Right lobe of liver (tissue), 6 donors: Measurements from ENCODE around the gene TEDC1. TPM values are rescaled to one million over a fixed set of nuclear protein-coding genes. Genes with fewer than 3 reads are reported as not detected.

Experiments used
- ATAC-seq, 4 donors: fragments of 200-7000 bp; cut with Tn5 transposase; one replicate each; pipeline ENCODE4 v1.9.1; 2020; ENCODE audit warnings: mild to moderate bottlenecking in 4 of 4, moderate library complexity in 4 of 4
- DNase-seq, 3 donors: peaks; one replicate each; pipeline ENCODE4 v3.0.0-alpha.2; 2020
- H3K27ac ChIP-seq, 3 donors: fragments of 200-600 bp; one replicate each; pipeline ENCODE4 v1.8.0; 2022
- H3K27me3 ChIP-seq, 2 donors: fragments of 200-600 bp; one replicate each; pipeline ENCODE4 v1.8.0; 2022
- H3K36me3 ChIP-seq, 4 donors: fragments of 200-600 bp; sonication (generic) in 1 of 4; one replicate each; pipeline versions ENCODE4 v1.5.1 to v1.8.0; 2017 to 2022; ENCODE audit warnings: control low read depth in 1 of 4
- H3K4me1 ChIP-seq, 4 donors: fragments of 200-600 bp; sonication (generic) in 1 of 4; one replicate each; pipeline versions ENCODE4 v1.5.1 to v1.8.0; 2017 to 2022; ENCODE audit warnings: control low read depth in 1 of 4
- H3K4me3 ChIP-seq, 3 donors: fragments of 200-600 bp; one replicate each; pipeline ENCODE4 v1.8.0; 2022
- H3K9me3 ChIP-seq, 4 donors: fragments of 200-600 bp; sonication (generic) in 1 of 4; one replicate each; pipeline versions ENCODE4 v1.5.1 to v1.8.0; 2017 to 2022; ENCODE audit warnings: control low read depth in 1 of 4
- CTCF ChIP-seq, 4 donors: fragments of 200-600 bp in 3 of 4; fragments of 450-650 bp in 1 of 4; IDR thresholded peaks; one replicate each; pipeline versions ENCODE4 v1.5.1 to v1.8.0; 2016 to 2022; ENCODE audit warnings: antibody characterized with exemption in 4 of 4, mild to moderate bottlenecking in 2 of 4
- POLR2A ChIP-seq: fragments of 450-650 bp; IDR thresholded peaks from one replicate; pipeline ENCODE4 v1.6.1; 2017; ENCODE audit warnings: antibody characterized with exemption, mild to moderate bottlenecking
- WGBS: methylation state at CpG from one replicate; pipeline ENCODE4 v1.1.6; 2018; ENCODE audit warnings: low coverage, low lambda C conversion rate; ENCODE audit not compliant: insufficient coverage; ENCODE audit errors: missing lambda C conversion rate; 5-methylcytosine and 5-hydroxymethylcytosine counted together
- intact Hi-C, 2 donors: fragments of 100-400 bp; cut with DNase I; formaldehyde crosslinking; loops; one replicate each; pipeline versions ENCODE4 v1.11.2 to v1.14.1; 2022
- total RNA-seq, 6 experiments: library from RNA; depleted of rRNA in 2 of 6; stranded (reverse); fragments of >200 nt in 2 of 6; fragmentation: NEBNext Ultra II Directional in 3 of 6; extraction: Animal tissue kit (Norgen Biotek cat#: 25700) in 3 of 6; gene quantifications; one replicate each; pipeline versions ENCODE4 v1.1.0 to v1.2.4, GENCODE V29; 2016 to 2023
- donor health status: DM: no; HTN: yes; CAD: no.
- donor health status: DM: no; HTN: no; CAD: no.
- donor health status: DM: no; HTN: no; CAD: no.
- donor health status: DM: no; HTN: yes; CAD: no.
- donor health status: DM: no; HTN: yes; CAD: no.

The TEDC1 gene
- total RNA-seq, 6 experiments from 2014 or later, result 2.2 to 8.1 (median 3.9) TPM

GRCh38 chr14:105466531-105467248 is 24.4 kb upstream of the TEDC1 start:
- Histone ChIP-seq H3K36me3 (peaks cover 0 to 24% (median 2%) of the 10 kb centered on the region in 4 donors), H3K27ac (no peak overlapping the region), H3K9me3 (no peaks in the 10 kb centered on the region), H3K4me1 (peaks cover 0 to 15% (median 0%) of the 10 kb centered on the region in 4 donors), H3K4me3 (no peak overlapping the region), H3K27me3 (no peaks in the 10 kb centered on the region)
- DNase-seq, result no peak
- no peak for ATAC-seq
- no peak for TF ChIP-seq CTCF (IDR thresholded peaks at IDR 0.05)
- TF ChIP-seq POLR2A, result no peak
- intact Hi-C loops, result no loop called here
- 91% methylated on average over 18 of the region's 53 CpGs for WGBS

GRCh38 chr14:105467249-105467941 is 23.7 kb upstream of the TEDC1 start:
- DNase-seq, result no peak
- whole genome bisulfite sequencing, result 97% methylated on average over 8 of the region's 20 CpGs
- H3K27me3 ChIP-seq, result no peaks in the 10 kb centered on the region
- no peak overlapping the region for H3K4me3 ChIP-seq
- ATAC-seq, result no peak
- H3K9me3 ChIP-seq, result no peaks in the 10 kb centered on the region
- no peak overlapping the region for H3K27ac ChIP-seq
- H3K4me1 ChIP-seq, result peaks cover 0 to 15% (median under 1%) of the 10 kb centered on the region in 4 donors
- intact Hi-C loops, result no loop called here
- H3K36me3 ChIP-seq, result peaks cover 0 to 24% (median 2%) of the 10 kb centered on the region in 4 donors
- no peak for TF ChIP-seq POLR2A
- TF ChIP-seq CTCF (IDR thresholded peaks at IDR 0.05), result no peak

- H3K4me1 ChIP-seq, result peaks cover 0 to 22% (median 3%) of the 10 kb centered on the region in 4 donors
- H3K27ac ChIP-seq, result peak overlapping the region in 1 of 3 donors; percentile 55
- TF ChIP-seq CTCF (IDR thresholded peaks at IDR 0.05), result no peak
- no peak for TF ChIP-seq POLR2A
These were observed 23.0 kb upstream of the TEDC1 start for GRCh38 chr14:105467942-105468471.

GRCh38 chr14:105468621-105469241 is 22.3 kb upstream of the TEDC1 start:
- ATAC-seq (peak; percentile 68 to 83 (median 70)), DNase-seq (peak in 2 of 3 donors; percentile 82 to 86)
- Histone ChIP-seq H3K4me1 (peaks cover 0 to 23% (median 3%) of the 10 kb centered on the region in 4 donors), H3K9me3 (no peaks in the 10 kb centered on the region), H3K36me3 (peaks cover 0 to 17% (median 2%) of the 10 kb centered on the region in 4 donors), H3K27ac (peak overlapping the region in 1 of 3 donors; percentile 55), H3K4me3 (no peak overlapping the region), H3K27me3 (no peaks in the 10 kb centered on the region)
- intact Hi-C loops, result no loop called here
- 10% methylated on average over 2 of the region's 19 CpGs for WGBS
- TF ChIP-seq POLR2A, result no peak

More at GRCh38 chr14:105467942-105468471, 23.0 kb upstream of the TEDC1 start:
- intact Hi-C loops, result no loop called here
- no peaks in the 10 kb centered on the region for H3K27me3 ChIP-seq
- peaks cover 0 to 24% (median 2%) of the 10 kb centered on the region in 4 donors for H3K36me3 ChIP-seq
- 100% methylated on average over 2 of the region's 22 CpGs for WGBS
- DNase-seq, result no peak
- no peak overlapping the region for H3K4me3 ChIP-seq
- no peak for ATAC-seq
- no peaks in the 10 kb centered on the region for H3K9me3 ChIP-seq
